Kidney capillary endothelial cell (primary cell): ENCODE measurements around the gene CHRNE.
"Not testable (repeated sequence)": the region's sequence is repeated elsewhere in the genome, so short reads cannot be mapped to it uniquely, and the experiment has no call there.

Experiments used
- DNase-seq: peaks from one replicate; pipeline ENCODE4 v3.0.0-alpha.2; 2018; ENCODE audit warnings: low spot score

CHRNE gene

GRCh38 chr17:4906642-4907041, 3.7 kb upstream of the CHRNE start:
- not testable (repeated sequence) for DNase-seq

GRCh38 chr17:4902540-4902939, 358 bp downstream of the CHRNE start:
- no peak for DNase-seq

- no peak for DNase-seq
These were observed 1.1 kb downstream of the CHRNE start for GRCh38 chr17:4901648-4902344.

DNA sequence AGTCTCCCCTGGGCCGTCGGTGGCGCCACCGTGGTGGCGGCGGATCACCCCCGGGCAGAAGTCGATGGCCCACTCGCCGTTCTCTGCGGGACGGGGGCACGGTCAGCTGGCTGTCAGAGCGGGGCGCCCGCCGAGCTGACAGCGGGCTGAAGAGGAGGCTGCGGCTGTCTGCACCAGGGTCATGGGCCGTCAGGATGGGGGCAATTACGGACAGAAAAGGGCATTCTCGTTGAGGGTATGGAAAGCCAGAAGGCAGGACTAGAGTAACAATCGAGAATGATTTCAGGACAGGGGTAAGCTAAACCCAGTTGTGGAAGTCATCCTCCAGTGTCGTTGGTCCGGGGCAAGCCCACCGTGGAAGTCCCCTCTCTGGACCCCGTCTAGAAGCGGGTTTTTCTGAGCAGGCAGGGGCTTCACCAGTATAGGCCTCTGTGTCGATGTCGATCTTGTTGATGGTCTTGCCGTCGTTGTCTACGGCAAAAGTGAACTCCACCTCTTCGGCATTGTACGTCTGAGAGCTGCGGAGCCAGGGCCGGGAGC, 1.7 kb downstream of the CHRNE start:
- DNase-seq: no peak

DNA sequence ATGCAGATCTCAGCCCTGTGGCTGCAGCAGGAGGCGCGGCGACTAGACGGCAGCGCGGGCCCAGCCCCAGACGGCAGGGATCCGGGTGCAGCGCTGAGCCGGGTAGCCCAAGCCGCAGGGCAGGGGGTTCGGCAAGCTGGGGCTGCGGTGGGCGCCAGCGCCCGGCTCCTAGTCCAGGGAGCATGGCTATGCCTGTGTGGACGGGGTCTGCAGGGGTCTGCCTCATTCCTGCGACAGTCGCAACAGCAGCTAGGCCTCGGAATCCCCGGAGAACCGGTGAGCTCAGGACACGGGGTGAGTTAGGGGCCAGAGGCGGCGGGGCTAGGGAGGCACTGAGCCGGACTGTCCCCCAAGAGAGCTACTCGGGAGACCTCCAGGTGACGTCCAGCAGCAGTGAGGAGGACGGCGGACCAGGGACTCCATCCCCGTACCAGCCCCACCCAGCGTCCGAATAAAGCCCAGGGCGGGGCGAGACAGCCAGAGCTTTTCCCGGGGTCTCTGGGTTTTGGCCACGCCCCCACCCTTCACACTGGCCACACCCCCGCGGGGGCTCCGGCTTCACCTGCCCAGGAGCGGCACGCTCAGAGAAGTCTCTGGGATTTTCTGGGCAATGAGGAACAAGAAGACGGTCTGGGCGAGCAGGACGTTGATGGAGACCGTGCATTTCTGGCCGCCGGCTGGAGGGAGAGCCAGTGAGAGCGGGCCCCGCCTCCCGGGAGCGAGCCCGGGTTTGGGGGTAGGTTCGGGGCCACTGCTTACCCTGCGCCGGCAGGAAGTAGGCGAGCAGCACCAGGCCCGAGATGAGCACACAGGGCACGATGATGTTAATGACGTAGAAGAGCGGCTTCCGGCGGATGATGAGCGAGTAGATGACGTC, 2.4 kb downstream of the CHRNE start:
- DNase-seq: peak; percentile 65

- DNase-seq: peak; percentile 68
These were observed 3.3 kb downstream of the CHRNE start, which contains the start of gene C17orf107 for GRCh38 chr17:4899341-4900230. Gene C17orf107 (plus strand): TSS chr17:4899536. CDS start chr17:4899763, 227 bp downstream.

DNA sequence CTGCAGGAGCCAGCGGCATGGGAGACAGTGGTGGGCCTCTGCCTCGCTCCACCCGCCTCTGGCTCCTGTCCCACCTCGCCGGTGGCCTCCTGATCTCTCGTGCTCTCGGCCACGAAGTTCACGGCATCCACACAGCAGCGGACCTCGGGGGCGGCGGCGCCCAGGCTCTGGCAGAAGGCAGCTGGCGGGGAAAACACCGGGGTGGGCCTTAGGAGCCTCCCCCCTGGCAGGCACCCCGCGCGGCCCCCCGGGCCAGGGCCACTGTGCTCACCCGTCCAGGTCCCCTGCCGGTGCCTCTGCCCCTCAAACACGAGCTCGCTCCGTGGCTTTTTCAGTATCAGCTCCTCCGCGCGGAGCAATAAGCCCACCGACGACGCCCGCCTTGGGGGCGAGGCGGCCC, 4.0 kb downstream of the CHRNE start:
- no peak for DNase-seq

- DNase-seq: no peak
These were observed 4.5 kb downstream of the CHRNE start for GRCh38 chr17:4898351-4898750.

- no peak for DNase-seq
These were observed 5.1 kb downstream of the CHRNE start for GRCh38 chr17:4897785-4898184.

DNA sequence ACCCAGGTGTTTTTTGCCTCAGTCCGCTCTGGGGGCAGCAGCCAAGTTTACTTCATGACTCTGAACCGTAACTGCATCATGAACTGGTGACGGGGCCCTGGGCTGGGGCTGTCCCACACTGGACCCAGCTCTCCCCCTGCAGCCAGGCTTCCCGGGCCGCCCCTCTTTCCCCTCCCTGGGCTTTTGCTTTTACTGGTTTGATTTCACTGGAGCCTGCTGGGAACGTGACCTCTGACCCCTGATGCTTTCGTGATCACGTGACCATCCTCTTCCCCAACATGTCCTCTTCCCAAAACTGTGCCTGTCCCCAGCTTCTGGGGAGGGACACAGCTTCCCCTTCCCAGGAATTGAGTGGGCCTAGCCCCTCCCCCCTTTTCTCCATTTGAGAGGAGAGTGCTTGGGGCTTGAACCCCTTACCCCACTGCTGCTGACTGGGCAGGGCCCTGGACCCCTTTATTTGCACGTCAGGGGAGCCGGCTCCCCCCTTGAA, 5.7 kb downstream of the CHRNE start:
- DNase-seq: no peak

GRCh38 chr17:4896332-4897197, 6.3 kb downstream of the CHRNE start:
- no peak for DNase-seq

DNA sequence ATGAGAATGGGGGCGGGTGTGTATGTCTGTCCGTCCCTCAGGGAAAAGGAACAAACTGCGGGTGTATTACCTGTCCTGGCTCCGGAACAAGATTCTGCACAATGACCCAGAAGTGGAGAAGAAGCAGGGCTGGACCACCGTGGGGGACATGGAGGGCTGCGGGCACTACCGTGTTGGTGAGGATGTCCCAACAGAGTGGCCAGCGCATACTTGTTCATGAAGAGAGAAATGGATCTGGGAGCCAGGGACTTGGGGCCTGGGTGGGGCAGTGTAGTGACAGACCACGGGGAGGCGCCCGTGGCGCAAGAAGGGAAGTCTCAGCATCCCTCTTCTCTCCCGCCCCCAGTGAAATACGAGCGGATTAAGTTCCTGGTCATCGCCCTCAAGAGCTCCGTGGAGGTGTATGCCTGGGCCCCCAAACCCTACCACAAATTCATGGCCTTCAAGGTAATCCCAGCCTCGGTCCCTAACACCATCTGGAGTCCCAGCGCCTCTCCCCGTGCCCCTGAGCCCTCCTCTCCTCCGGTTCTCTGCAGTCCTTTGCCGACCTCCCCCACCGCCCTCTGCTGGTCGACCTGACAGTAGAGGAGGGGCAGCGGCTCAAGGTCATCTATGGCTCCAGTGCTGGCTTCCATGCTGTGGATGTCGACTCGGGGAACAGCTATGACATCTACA, 7.1 kb downstream of the CHRNE start:
- no peak for DNase-seq

- no peak for DNase-seq
These were observed 7.8 kb downstream of the CHRNE start for GRCh38 chr17:4895121-4895520.

DNA sequence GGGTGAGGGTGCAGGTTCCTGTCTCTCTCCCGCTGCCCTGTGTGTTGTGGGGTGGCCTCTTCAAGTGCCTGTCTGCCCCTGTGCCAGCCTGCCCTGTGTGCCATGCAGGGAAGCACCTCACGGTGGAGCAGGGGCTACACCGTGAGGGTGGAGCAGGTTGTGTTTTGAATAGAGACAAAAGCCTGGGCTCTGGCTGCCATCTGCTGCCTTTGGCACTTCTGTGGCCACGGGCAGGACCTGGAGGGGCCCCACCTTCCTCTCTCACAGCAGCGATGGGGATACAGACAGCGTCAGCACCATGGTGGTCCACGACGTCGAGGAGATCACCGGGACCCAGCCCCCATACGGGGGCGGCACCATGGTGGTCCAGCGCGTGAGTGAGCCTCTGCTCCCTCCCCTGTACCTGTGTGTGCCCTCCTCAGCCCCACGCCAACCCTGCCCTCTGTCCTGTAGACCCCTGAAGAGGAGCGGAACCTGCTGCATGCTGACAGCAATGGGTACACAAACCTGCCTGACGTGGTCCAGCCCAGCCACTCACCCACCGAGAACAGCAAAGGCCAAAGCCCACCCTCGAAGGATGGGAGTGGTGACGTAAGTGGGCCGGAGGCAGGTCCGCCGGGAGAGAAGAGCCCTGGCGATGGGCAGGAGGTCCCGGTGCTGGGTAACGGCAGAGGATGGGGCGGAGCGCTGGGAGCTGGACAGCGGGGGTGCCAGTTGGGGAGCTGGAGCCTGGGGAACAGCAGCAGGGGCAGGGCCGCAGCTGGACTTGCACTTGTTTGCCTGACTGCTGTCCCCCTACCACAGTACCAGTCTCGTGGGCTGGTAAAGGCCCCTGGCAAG, 9.0 kb downstream of the CHRNE start:
- DNase-seq: no peak

- DNase-seq: no peak
These were observed 9.6 kb downstream of the CHRNE start for GRCh38 chr17:4893272-4893671.

DNA sequence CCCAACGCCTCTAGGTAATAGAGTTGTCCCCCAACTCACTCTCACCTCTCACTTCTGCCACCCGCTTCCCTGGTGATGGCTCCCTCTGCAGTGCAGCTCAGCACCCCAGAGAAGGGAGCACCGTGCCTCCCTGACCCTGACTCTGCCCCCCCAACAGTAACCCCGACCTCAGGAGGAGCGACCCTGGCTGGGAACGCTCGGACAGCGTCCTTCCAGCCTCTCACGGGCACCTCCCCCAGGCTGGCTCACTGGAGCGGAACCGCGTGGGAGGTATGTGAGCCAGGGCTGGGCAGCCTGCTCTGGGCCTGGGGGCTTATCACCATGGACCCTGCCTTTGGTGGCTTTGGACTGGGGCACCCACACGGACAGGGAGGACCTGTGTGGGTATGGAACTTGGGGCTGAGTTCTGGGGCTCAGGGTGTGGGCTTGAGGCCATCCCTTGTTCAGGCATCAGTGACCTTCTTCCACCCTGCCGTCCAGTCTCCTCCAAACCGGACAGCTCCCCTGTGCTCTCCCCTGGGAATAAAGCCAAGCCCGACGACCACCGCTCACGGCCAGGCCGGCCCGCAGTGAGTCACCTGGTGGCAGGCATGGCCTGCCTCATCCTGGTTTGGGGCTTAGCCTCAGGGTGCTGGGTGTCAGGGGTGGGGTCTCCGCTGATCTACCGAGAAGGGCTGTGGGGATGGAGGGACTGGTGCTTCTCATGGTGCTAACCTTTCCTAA, 10.2 kb downstream of the CHRNE start:
- no peak for DNase-seq

- DNase-seq: no peak
These were observed 11.2 kb downstream of the CHRNE start for GRCh38 chr17:4891411-4892410.
